Naive thymus-derived CD4-positive, alpha-beta T cell (primary cell): Measurements from ENCODE around the gene REXO1. TPM values are rescaled to one million over a fixed set of nuclear protein-coding genes. Genes with fewer than 3 reads are reported as not detected.
"Not testable (repeated sequence)": the region's sequence is repeated elsewhere in the genome, so short reads cannot be mapped to it uniquely, and the experiment has no call there.

Source experiments
- ATAC-seq: fragments of 150-1000 bp; cut with Tn5 transposase; 2 replicates; pipeline ENCODE4 v1.10.0; 2021; ENCODE audit warnings: mild to moderate bottlenecking, moderate library complexity
- CTCF ChIA-PET: fragments of 350-600 bp; sonication (Branson Sonifier 250); formaldehyde crosslinking; loops from one replicate; lab custom pipeline; 2021; ENCODE audit warnings: antibody characterized with exemption; lab: Charles Lee
- POLR2A ChIA-PET: fragments of 350-600 bp; sonication (Branson Sonifier 250); formaldehyde crosslinking; loops from one replicate; lab custom pipeline; 2021; ENCODE audit warnings: antibody characterized with exemption, inconsistent platforms; lab: Charles Lee
- DNase-seq, 9 donors: peaks; one replicate each; pipeline versions ENCODE4 v3.0.0 to v3.0.0-alpha.2; 2020 to 2022; ENCODE audit warnings: mixed read lengths in 1 of 9
- H3K27ac ChIP-seq: one replicate; pipeline ENCODE4 v1.7.0; 2013; ENCODE audit warnings: mild to moderate bottlenecking, low read depth, low read length, moderate library complexity
- H3K27me3 ChIP-seq, 2 donors: one replicate each; pipeline ENCODE4 v1.7.0; 2013; ENCODE audit warnings: low read length in 2 of 2, mild to moderate bottlenecking in 2 of 2, moderate library complexity in 2 of 2; ENCODE audit not compliant: control insufficient read depth in 2 of 2, insufficient read depth in 2 of 2
- H3K36me3 ChIP-seq, 3 experiments: 1 replicate in 2 of 3; 2 replicates in 1 of 3; pipeline ENCODE4 v1.7.0; 2013; ENCODE audit warnings: low read length in 3 of 3, mild to moderate bottlenecking in 3 of 3, moderate library complexity in 1 of 3; ENCODE audit not compliant: insufficient read depth in 3 of 3, control insufficient read depth in 2 of 3
- H3K4me1 ChIP-seq, 2 donors: one replicate each; pipeline ENCODE4 v1.7.0; 2013; ENCODE audit warnings: low read length in 2 of 2, mild to moderate bottlenecking in 2 of 2, moderate library complexity in 1 of 2; ENCODE audit not compliant: control insufficient read depth in 2 of 2, insufficient read depth in 2 of 2
- H3K4me3 ChIP-seq: 2 replicates; pipeline ENCODE4 v1.7.0; 2013; ENCODE audit warnings: mild to moderate bottlenecking, low read length
- H3K9me3 ChIP-seq, 3 experiments: 1 replicate in 2 of 3; 2 replicates in 1 of 3; pipeline ENCODE4 v1.7.0; 2013; ENCODE audit warnings: low read length in 3 of 3; ENCODE audit not compliant: control insufficient read depth in 2 of 3
- H3K27ac Mint-ChIP-seq, 9 donors: one replicate each; pipeline ENCODE4 v1.8.0; 2020 to 2022; ENCODE audit warnings: mixed read lengths in 9 of 9, mild to moderate bottlenecking in 8 of 9, moderate library complexity in 5 of 9, inconsistent platforms in 2 of 9
- H3K27me3 Mint-ChIP-seq, 5 donors: one replicate each; pipeline ENCODE4 v1.8.0; 2021 to 2022; ENCODE audit warnings: mixed read lengths in 5 of 5, mild to moderate bottlenecking in 1 of 5
- H3K36me3 Mint-ChIP-seq, 5 donors: one replicate each; pipeline ENCODE4 v1.8.0; 2020 to 2022; ENCODE audit warnings: mixed read lengths in 5 of 5, mild to moderate bottlenecking in 3 of 5, inconsistent platforms in 1 of 5
- H3K4me1 Mint-ChIP-seq, 7 donors: one replicate each; pipeline ENCODE4 v1.8.0; 2020 to 2022; ENCODE audit warnings: mixed read lengths in 7 of 7, mild to moderate bottlenecking in 3 of 7, inconsistent platforms in 1 of 7
- H3K4me3 Mint-ChIP-seq, 10 donors: one replicate each; pipeline ENCODE4 v1.8.0; 2020 to 2022; ENCODE audit warnings: mild to moderate bottlenecking in 10 of 10, mixed read lengths in 10 of 10, moderate library complexity in 6 of 10, inconsistent platforms in 2 of 10
- H3K9me3 Mint-ChIP-seq, 11 donors: one replicate each; pipeline ENCODE4 v1.8.0; 2020 to 2022; ENCODE audit warnings: mixed read lengths in 11 of 11, mild to moderate bottlenecking in 4 of 11, inconsistent platforms in 1 of 11, moderate library complexity in 1 of 11
- intact Hi-C, 2 donors: fragments of 100-400 bp; cut with micrococcal nuclease; formaldehyde crosslinking; loops; one replicate each; pipeline ENCODE4 v1.15.1; 2023
- polyA plus RNA-seq, 2 donors: library from polyadenylated mRNA; unstranded; fragments of 300-500 nt; fragmentation: Illumina TruSeq; gene quantifications; one replicate each; pipeline ENCODE4 v1.2.3, GENCODE V29; 2021
- total RNA-seq, 6 experiments: library from RNA in 5 of 6; stranded (reverse) in 5 of 6; gene quantifications; 1 replicate in 5 of 6; 2 replicates in 1 of 6; pipeline ENCODE4 v1.2.3 and lab custom pipeline; 2021 to 2026

The REXO1 gene
- total and polyA plus RNA-seq, 7 experiments from 2014 or later = 5.4 to 92.6 (median 56.7) TPM

DNA sequence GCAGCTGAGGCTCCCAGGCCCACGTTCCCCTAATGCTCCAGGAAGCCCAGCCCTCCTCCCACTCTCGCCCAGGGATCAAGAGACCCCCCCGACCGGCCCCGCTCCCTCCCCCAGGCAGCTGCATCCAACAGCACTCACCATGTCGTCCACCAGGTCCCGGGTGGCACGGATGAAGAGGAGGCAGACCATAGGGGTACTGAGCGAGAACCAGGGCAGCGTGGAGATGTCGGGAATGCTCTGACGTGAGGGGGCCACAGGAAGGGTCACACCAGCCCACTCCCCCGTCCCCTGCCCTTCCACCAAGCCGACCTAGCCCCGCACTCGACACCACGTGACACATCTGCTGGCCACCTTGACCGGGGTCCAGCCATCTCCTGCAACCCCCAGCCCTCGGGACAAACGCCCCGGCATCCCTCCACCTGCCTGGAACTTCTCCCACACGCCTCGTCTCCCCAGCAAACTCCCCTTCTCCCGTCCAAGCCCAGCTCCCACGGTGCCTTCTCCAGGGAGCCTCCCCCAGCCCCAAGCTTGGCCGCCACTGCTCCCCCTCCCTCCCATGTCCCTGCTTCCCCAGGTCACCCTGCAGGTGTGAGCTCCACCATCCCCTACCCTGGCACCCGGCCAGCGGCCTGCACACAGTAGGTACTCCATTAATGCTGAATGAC is 41.1 kb downstream of the REXO1 start:
- Mint-ChIP-seq H3K4me1 (peaks cover 0 to 10% (median 0%) of the 10 kb centered on the region in 7 donors), H3K36me3 (peaks cover 0 to 2% (median 0%) of the 10 kb centered on the region in 5 donors), H3K27me3 (no peaks in the 10 kb centered on the region), H3K9me3 (no peaks in the 10 kb centered on the region), H3K4me3 (no peak overlapping the region), H3K27ac (no peak overlapping the region)
- DNase-seq (no peak), ATAC-seq (no peak)
- no peaks in the 10 kb centered on the region for H3K27me3 ChIP-seq
- POLR2A ChIA-PET = no interaction called here
- no peak overlapping the region for H3K27ac ChIP-seq
- H3K9me3 ChIP-seq = no peaks in the 10 kb centered on the region
- no peak overlapping the region for H3K4me3 ChIP-seq
- no peaks in the 10 kb centered on the region for H3K36me3 ChIP-seq
- CTCF ChIA-PET = interaction anchor here (2.5 kb wide), 1 partner anchor 19 kb away, joined by 7 read pairs; no protein-coding TSS in a partner anchor
- H3K4me1 ChIP-seq = no peaks in the 10 kb centered on the region
- intact Hi-C loops = no loop called here

DNA sequence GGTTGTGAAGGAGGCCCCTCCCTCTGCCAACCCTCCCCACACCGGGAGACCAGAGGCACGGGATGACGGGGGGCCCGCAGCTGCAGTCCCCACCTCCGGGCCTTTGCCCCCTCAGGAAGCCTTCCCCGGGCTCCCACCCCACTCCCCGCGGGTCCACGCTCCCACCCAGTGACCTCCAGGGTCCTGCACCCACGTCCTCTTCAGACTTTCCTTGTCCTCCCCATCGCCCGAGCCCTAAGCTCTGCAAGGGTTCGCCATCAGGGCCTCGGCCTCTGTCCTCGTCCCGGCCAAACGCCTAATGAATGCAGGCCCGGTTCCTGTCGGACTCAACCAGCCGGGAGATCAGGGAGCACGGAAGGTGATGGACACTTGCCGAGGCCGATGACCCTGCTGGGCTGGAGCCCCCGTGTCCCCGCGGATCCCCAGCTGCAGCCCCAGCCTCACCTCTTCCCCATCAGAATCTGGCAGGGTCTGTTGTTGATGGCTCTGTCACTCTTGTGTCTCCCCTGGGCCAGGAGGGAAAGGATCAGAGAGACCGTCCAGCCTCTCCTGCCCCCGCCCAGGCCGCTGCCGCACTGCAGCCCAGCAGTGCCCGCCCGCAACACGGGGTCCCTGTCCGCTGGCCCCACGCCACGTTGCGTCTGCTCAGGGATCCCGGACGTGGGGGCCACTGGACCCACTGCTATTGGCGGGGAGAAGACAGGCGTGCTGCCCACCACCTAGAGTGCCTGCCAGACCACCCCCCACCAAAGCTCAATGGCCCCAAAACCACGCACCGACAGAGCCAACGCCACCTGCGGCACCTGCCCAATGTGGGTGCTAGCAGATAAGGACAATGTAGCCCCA is 41.9 kb downstream of the REXO1 start:
- POLR2A ChIA-PET = no interaction called here
- CTCF ChIA-PET = interaction anchor here (2.5 kb wide), 1 partner anchor 20 kb away, joined by 7 read pairs; no protein-coding TSS in a partner anchor

DNA sequence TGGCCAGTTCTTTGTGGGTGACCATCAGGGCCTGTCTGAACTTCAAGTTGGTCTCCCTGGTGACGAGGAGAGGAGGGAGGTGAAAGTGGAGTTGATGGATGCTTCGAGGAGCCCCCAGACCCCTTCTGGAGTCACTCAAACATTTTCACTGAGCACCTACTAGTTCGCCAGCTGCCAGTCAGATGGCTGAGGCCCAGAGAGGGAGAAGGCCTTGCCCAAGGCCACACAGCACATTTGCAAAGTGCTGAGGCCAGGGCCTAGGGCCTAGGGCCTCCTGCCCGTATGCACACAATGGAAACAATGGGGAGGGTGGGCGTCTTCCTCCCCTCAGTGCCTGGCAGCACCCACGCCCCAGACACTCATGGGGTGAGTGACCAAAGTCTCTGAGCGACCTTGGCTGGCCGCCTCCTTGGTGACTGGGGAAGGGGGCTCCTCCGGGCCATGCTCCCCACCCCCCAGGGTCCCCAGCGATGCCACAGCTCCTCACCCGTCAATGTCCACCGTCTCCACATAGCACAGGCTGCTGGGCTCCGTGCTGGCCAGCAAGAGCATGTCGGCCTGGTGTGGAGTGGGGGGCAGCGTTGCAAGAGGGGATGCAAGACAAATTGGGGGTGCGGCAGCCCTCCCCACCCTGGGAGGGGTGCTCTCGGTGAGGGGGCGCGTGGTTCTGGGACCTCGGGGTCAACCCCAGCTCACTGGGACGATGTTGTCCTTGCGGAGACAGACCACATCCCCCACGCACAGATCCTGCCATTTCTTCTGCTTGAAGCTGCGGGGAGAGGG is 42.7 kb downstream of the REXO1 start:
- Mint-ChIP-seq H3K36me3 (peaks cover 0 to 2% (median 0%) of the 10 kb centered on the region in 5 donors), H3K27ac (no peak overlapping the region), H3K27me3 (no peaks in the 10 kb centered on the region), H3K4me3 (no peak overlapping the region), H3K4me1 (peaks cover 0 to 2% (median 0%) of the 10 kb centered on the region in 7 donors), H3K9me3 (no peaks in the 10 kb centered on the region)
- intact Hi-C loops = no loop called here
- Histone ChIP-seq H3K27me3 (no peaks in the 10 kb centered on the region), H3K9me3 (no peaks in the 10 kb centered on the region), H3K27ac (no peak overlapping the region), H3K36me3 (no peaks in the 10 kb centered on the region), H3K4me1 (no peaks in the 10 kb centered on the region), H3K4me3 (no peak overlapping the region)
- CTCF ChIA-PET = interaction anchor here (2.5 kb wide), 1 partner anchor 20 kb away, joined by 7 read pairs; no protein-coding TSS in a partner anchor
- no peak for ATAC-seq
- POLR2A ChIA-PET = no interaction called here
- DNase-seq = no peak

More for the DNA sequence above, 41.9 kb downstream of the REXO1 start:
- Histone ChIP-seq H3K36me3 (no peaks in the 10 kb centered on the region), H3K27ac (no peak overlapping the region), H3K4me3 (no peak overlapping the region), H3K9me3 (no peaks in the 10 kb centered on the region), H3K4me1 (no peaks in the 10 kb centered on the region), H3K27me3 (no peaks in the 10 kb centered on the region)
- intact Hi-C loops = no loop called here
- Mint-ChIP-seq H3K4me3 (no peak overlapping the region), H3K9me3 (no peaks in the 10 kb centered on the region), H3K27me3 (no peaks in the 10 kb centered on the region), H3K36me3 (peaks cover 0 to 2% (median 0%) of the 10 kb centered on the region in 5 donors), H3K27ac (no peak overlapping the region), H3K4me1 (peaks cover 0 to 8% (median 0%) of the 10 kb centered on the region in 7 donors)
- ATAC-seq (no peak), DNase-seq (no peak)

DNA sequence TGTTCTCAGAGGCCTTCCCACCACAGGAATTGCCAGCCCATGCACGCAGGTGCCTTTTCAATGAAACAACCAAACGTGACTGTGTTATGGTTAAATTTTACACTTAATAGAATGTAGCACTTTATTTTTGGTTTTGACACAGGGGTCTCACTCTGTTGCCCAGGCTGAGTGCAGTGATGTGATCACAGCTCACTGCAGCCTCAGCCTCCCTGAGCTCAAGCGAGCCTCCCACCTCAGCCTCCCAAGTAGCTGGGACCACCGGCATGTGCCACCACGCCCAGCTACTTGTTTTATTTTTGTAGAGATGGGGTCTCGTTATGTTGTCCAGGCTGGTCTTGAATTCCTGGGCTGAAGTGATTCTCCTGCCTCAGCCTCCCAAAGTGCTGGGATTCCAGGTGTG is 43.4 kb downstream of the REXO1 start:
- no peaks in the 10 kb centered on the region for H3K36me3 ChIP-seq
- POLR2A ChIA-PET = no interaction called here
- ATAC-seq (no peak), DNase-seq (no peak)
- Mint-ChIP-seq H3K9me3 (no peaks in the 10 kb centered on the region), H3K27me3 (no peaks in the 10 kb centered on the region), H3K4me1 (no peaks in the 10 kb centered on the region), H3K4me3 (no peak overlapping the region), H3K36me3 (peaks cover 0 to 5% (median 0%) of the 10 kb centered on the region in 5 donors), H3K27ac (no peak overlapping the region)
- no peaks in the 10 kb centered on the region for H3K27me3 ChIP-seq
- intact Hi-C loops = no loop called here
- H3K27ac ChIP-seq = no peak overlapping the region
- H3K4me1 ChIP-seq = no peaks in the 10 kb centered on the region
- CTCF ChIA-PET = no interaction called here
- H3K9me3 ChIP-seq = no peaks in the 10 kb centered on the region
- H3K4me3 ChIP-seq = no peak overlapping the region

DNA sequence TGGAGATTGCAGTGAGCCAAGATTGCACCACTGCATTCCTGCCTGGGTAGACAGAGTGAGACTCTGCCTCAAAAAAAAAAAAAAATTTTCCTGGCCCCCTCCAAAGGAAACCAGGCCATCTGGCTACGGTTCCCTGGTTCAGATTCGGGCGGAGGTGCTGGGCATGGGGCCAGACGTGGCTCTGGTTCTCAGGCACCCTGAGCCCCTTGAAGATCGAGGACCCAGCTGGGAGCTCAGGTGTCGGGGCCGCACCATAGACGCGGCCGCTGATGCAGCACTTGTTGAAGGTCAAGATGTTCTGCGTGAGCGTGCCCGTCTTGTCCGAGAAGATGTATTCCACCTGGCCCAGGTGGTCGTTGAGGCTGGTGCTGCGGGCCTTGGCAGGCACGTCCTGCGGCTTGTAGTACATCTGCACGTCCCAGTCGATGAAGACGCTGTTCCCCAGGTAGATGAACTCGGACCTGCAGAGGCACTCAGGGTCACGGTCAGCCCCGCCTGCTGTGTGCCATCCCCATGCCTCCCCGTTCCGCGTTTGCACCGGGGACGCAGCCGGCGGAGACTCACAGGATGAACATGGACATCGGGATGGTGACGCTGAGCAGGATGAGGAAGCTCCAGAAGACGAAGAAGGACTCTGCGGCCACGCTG is 48.5 kb downstream of the REXO1 start:
- Histone ChIP-seq H3K4me1 (peaks cover 0 to 3% of the 10 kb centered on the region in 2 donors), H3K36me3 (no peaks in the 10 kb centered on the region), H3K4me3 (no peak overlapping the region), H3K27me3 (no peaks in the 10 kb centered on the region), H3K27ac (no peak overlapping the region), H3K9me3 (no peaks in the 10 kb centered on the region)
- Mint-ChIP-seq H3K4me1 (peaks cover 0 to 4% (median 0%) of the 10 kb centered on the region in 7 donors), H3K27me3 (peaks cover 0 to 7% (median 5%) of the 10 kb centered on the region in 5 donors), H3K4me3 (no peak overlapping the region), H3K36me3 (peaks cover 0 to 5% (median 0%) of the 10 kb centered on the region in 5 donors), H3K27ac (peak overlapping the region in 1 of 9 donors; percentile 58), H3K9me3 (peaks cover 0 to 1% (median 0%) of the 10 kb centered on the region in 11 donors)
- DNase-seq (no peak), ATAC-seq (no peak)
- CTCF ChIA-PET = interaction anchor here (0.6 to 0.7 kb wide), 2 partner anchors 103 to 1503 kb away, joined by 3 to 5 read pairs; no protein-coding TSS in a partner anchor
- POLR2A ChIA-PET = interaction anchor here (0.6 kb wide), 1 partner anchor 270 kb away, joined by 4 read pairs; no protein-coding TSS in a partner anchor
- intact Hi-C loops = no loop called here

DNA sequence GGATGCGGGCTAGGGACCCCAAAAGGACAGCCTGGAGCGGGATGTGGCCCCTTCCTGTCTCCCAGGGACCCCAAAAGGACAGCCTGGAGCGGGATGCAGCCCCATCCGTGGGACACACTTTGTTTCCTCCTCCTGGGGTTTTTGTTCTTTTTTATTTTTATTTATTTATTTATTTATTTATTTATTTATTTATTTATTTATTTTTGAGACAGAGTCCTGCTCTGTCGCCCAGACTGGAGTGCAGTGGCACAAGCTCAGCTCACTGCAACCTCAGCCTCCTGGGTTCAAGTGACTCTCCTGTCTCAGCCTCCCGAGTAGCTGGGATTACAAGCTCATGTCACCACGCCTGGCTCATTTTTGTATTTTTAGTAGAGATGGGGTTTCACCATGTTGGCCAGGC is 51.0 kb downstream of the REXO1 start:
- intact Hi-C loops, POLR2A ChIA-PET, H3K4me3 ChIP-seq, H3K27me3 ChIP-seq, H3K27ac ChIP-seq, H3K4me1 Mint-ChIP-seq, H3K4me3 Mint-ChIP-seq, H3K27ac Mint-ChIP-seq, H3K36me3 Mint-ChIP-seq, H3K9me3 Mint-ChIP-seq, ATAC-seq, H3K4me1 ChIP-seq, H3K36me3 ChIP-seq, H3K9me3 ChIP-seq, DNase-seq: not testable (repeated sequence)
- CTCF ChIA-PET = interaction anchor here (0.6 kb wide), 1 partner anchor 10 kb away, joined by 4 read pairs; no protein-coding TSS in a partner anchor
- H3K27me3 Mint-ChIP-seq = peaks cover 0 to 10% (median 5%) of the 10 kb centered on the region in 5 donors
